HepG2 (cell line): ENCODE measurements around the gene AGAP1. TPM values are rescaled to one million over a fixed set of nuclear protein-coding genes. Genes with fewer than 3 reads are reported as not detected.
A peak's percentile ranks its signal among the peaks of the same experiment; 100 is the strongest.

ENCODE experiments used
- ATF4 ChIP-seq, 2 experiments: fragments of 450-650 bp in 1 of 2; sonication (generic) in 1 of 2; formaldehyde crosslinking; IDR thresholded peaks; 2 replicates each; pipeline versions ENCODE4 v1.5.0 to v1.8.0; 2020 to 2022; ENCODE audit warnings: mild to moderate bottlenecking in 1 of 2, missing genetic modification reagents in 1 of 2
- CAMTA2 ChIP-seq: sonication (generic); formaldehyde crosslinking; IDR thresholded peaks from 2 replicates; pipeline ENCODE4 v1.4.0; 2020; ENCODE audit warnings: mild to moderate bottlenecking, missing genetic modification reagents, borderline replicate concordance
- FOXO4 ChIP-seq: sonication (generic); formaldehyde crosslinking; conservative IDR thresholded peaks from 2 replicates; pipeline ENCODE4 v1.8.1; 2023; ENCODE audit warnings: missing genetic modification reagents
- HNRNPUL1 ChIP-seq: fragments of 200-400 bp; formaldehyde crosslinking; IDR thresholded peaks from 2 replicates; pipeline ENCODE4 v1.6.1; 2017; ENCODE audit warnings: low read depth, mild to moderate bottlenecking, low read length, moderate library complexity
- MLX ChIP-seq: IDR thresholded peaks from 2 replicates; pipeline ENCODE4 v1.6.1; 2016
- NFAT5 ChIP-seq: sonication (generic); formaldehyde crosslinking; IDR thresholded peaks from 2 replicates; pipeline ENCODE4 v1.4.0; 2020; ENCODE audit warnings: missing genetic modification reagents
- RNF2 ChIP-seq: fragments of 450-650 bp; conservative IDR thresholded peaks from 2 replicates; pipeline ENCODE4 v1.6.1; 2016; ENCODE audit warnings: low read depth
- SP5 ChIP-seq: IDR thresholded peaks from 2 replicates; pipeline ENCODE4 v1.6.1; 2016; ENCODE audit warnings: low read depth, borderline replicate concordance
- TFDP1 ChIP-seq: IDR thresholded peaks from 2 replicates; pipeline ENCODE4 v1.6.1; 2016; ENCODE audit warnings: missing compliant biosample characterization, missing genetic modification reagents, borderline replicate concordance
- ZNF281 ChIP-seq: sonication (generic); formaldehyde crosslinking; IDR thresholded peaks from 2 replicates; pipeline ENCODE4 v1.4.0; 2020; ENCODE audit warnings: missing genetic modification reagents, borderline replicate concordance
- ZNF333 ChIP-seq: sonication (generic); formaldehyde crosslinking; IDR thresholded peaks from 2 replicates; pipeline ENCODE4 v1.4.0; 2020; ENCODE audit warnings: mild to moderate bottlenecking, missing genetic modification reagents, borderline replicate concordance
- ZNF704 ChIP-seq: sonication (generic); formaldehyde crosslinking; IDR thresholded peaks from 2 replicates; pipeline ENCODE4 v1.8.1; 2023; ENCODE audit warnings: mild to moderate bottlenecking, inconsistent platforms, moderate library complexity, missing genetic modification reagents, borderline replicate concordance
- ZNF800 ChIP-seq: sonication (generic); formaldehyde crosslinking; IDR thresholded peaks from 2 replicates; pipeline ENCODE4 v1.4.0; 2020; ENCODE audit warnings: missing genetic modification reagents
- polyA plus RNA-seq, 8 experiments: library from polyadenylated mRNA; depleted of rRNA in 3 of 8; stranded (reverse) in 7 of 8; unstranded in 1 of 8; fragments of >200 nt; fragmentation: Illumina TruSeq in 4 of 8; extraction: Trizol in 4 of 8; gene quantifications; 2 replicates each; pipeline versions ENCODE4 v1.2.1 to v1.2.3, GENCODE V29; 2011 to 2016; ENCODE audit warnings: low read depth in 4 of 8, missing spikeins in 1 of 8, mixed read lengths in 1 of 8; ENCODE audit not compliant: insufficient read depth in 1 of 8
- total RNA-seq, 5 experiments: library from RNA; depleted of rRNA; stranded (reverse); fragments of >200 nt; fragmentation: Illumina TruSeq; extraction: Trizol; gene quantifications; 2 replicates each; pipeline ENCODE4 v1.2.3, GENCODE V29; 2016; ENCODE audit warnings: low read depth in 1 of 5

Gene AGAP1
- total and polyA plus RNA-seq, 2 of the 13 experiments (the other 11 are each of a cell fraction or from before 2014, with no cell fraction given) = 21.2 to 32.7 TPM

- no peak for TF ChIP-seq NFAT5
- no peak for TF ChIP-seq SP5 (CRISPR knock-in tag)
- TF ChIP-seq ZNF281 (CRISPR knock-in tag) = no peak
- no peak for TF ChIP-seq ATF4 (CRISPR knock-in tag; IDR thresholded peaks at IDR 0.05)
- no peak for TF ChIP-seq HNRNPUL1
- no peak for TF ChIP-seq RNF2
- no peak for TF ChIP-seq TFDP1 (CRISPR knock-in tag)
- TF ChIP-seq FOXO4 (CRISPR knock-in tag) = no peak
- TF ChIP-seq ZNF333 (CRISPR knock-in tag) = no peak
- TF ChIP-seq MLX = peak; percentile 37; the same call in 1 of the 2 replicates
- no peak for TF ChIP-seq CAMTA2 (CRISPR knock-in tag)
- TF ChIP-seq ZNF704 (CRISPR knock-in tag) = no peak
- no peak for TF ChIP-seq ZNF800 (CRISPR knock-in tag)
Measured at GRCh38 chr2:236008857-236009256, 515.0 kb downstream of the AGAP1 start (continued).
